Osteoblast (primary cell): ENCODE results near the gene ALX3. TPM values are rescaled to one million over a fixed set of nuclear protein-coding genes. Genes with fewer than 3 reads are reported as not detected.

Experiments
- DNase-seq: peaks from one replicate; pipeline ENCODE4 v3.0.0; 2011; ENCODE audit warnings: low spot score, mixed read lengths; ENCODE audit not compliant: insufficient read length; ENCODE audit errors: missing footprints
- H2AFZ ChIP-seq: 2 replicates; pipeline ENCODE4 v1.6.0; 2011; ENCODE audit warnings: mild to moderate bottlenecking, low read length
- H3K27ac ChIP-seq: 2 replicates; pipeline ENCODE4 v1.5.1; 2011; ENCODE audit warnings: mild to moderate bottlenecking, low read depth, low read length, moderate library complexity
- H3K27me3 ChIP-seq: 2 replicates; pipeline ENCODE4 v1.6.0; 2012; ENCODE audit warnings: mild to moderate bottlenecking, control low read depth, inconsistent platforms, low read length, moderate library complexity; ENCODE audit not compliant: insufficient read depth
- H3K36me3 ChIP-seq: 2 replicates; pipeline ENCODE4 v1.5.1; 2011; ENCODE audit warnings: mild to moderate bottlenecking, low read length, control low read depth, moderate library complexity; ENCODE audit not compliant: insufficient read depth
- H3K4me1 ChIP-seq: 2 replicates; pipeline ENCODE4 v1.5.1; 2011; ENCODE audit warnings: mild to moderate bottlenecking, low read length, control low read depth, moderate library complexity; ENCODE audit not compliant: insufficient read depth
- H3K4me2 ChIP-seq: 2 replicates; pipeline ENCODE4 v1.6.0; 2011; ENCODE audit warnings: mild to moderate bottlenecking, low read length; ENCODE audit not compliant: insufficient read depth
- H3K4me3 ChIP-seq: fragments of 200-600 bp; sonication (generic); 3 replicates; pipeline ENCODE4 v1.5.1; 2012; ENCODE audit warnings: mild to moderate bottlenecking, low read length, inconsistent platforms; ENCODE audit not compliant: insufficient read depth
- H3K79me2 ChIP-seq: 2 replicates; pipeline ENCODE4 v1.6.0; 2012; ENCODE audit warnings: mild to moderate bottlenecking, low read length, control low read depth, inconsistent platforms; ENCODE audit not compliant: insufficient read depth
- H3K9me3 ChIP-seq: 2 replicates; pipeline ENCODE4 v1.5.1; 2011; ENCODE audit warnings: low read depth, low read length, control low read depth
- H4K20me1 ChIP-seq: 2 replicates; pipeline ENCODE4 v1.6.0; 2012; ENCODE audit warnings: mild to moderate bottlenecking, low read length, control low read depth; ENCODE audit not compliant: insufficient read depth
- total RNA-seq: library from RNA; depleted of rRNA; stranded (reverse); fragments of >200 nt; gene quantifications from 2 replicates; pipeline ENCODE4 v1.2.3, GENCODE V29; 2012
- TF ChIP-seq, protein P1 (sequence below): IDR thresholded peaks from 2 replicates; pipeline ENCODE4 v1.5.1; 2011; ENCODE audit warnings: mild to moderate bottlenecking, low read depth, low read length, moderate library complexity; ENCODE audit errors: extremely low read depth

The ALX3 gene
- total RNA-seq, 1 donor, result not detected

DNA sequence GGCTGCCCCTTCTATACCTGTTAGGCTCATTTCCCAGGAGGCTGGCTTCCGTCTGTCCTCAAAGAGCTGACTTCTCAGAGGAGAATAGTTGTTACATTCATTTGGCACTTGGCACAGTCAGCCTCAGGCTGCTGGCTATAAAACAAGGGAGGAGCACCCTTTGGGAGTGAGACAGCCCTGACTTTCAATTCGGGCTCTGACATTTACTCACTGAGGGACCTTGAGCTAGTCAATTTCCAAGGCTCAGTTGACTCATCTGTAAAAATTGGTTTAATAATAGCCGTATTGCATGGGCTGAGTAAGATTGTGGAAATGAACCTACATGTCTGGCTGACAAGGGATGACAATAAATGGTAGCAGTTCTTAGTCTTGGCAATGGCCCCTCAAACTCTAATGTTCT, 13.7 kb downstream of the ALX3 start:
- Histone ChIP-seq H3K9me3 (no peaks in the 10 kb centered on the region), H3K36me3 (peaks cover 50% of the 10 kb centered on the region), H4K20me1 (peaks cover 19% of the 10 kb centered on the region), H3K4me1 (peaks cover 52% of the 10 kb centered on the region), H3K27ac (peak overlapping the region; percentile 72), H3K79me2 (no peaks in the 10 kb centered on the region), H3K4me2 (peak overlapping the region; percentile 57), H2AFZ (no peak overlapping the region), H3K4me3 (peak overlapping the region; percentile 13), H3K27me3 (no peaks in the 10 kb centered on the region)
- TF ChIP-seq, protein P1, sequence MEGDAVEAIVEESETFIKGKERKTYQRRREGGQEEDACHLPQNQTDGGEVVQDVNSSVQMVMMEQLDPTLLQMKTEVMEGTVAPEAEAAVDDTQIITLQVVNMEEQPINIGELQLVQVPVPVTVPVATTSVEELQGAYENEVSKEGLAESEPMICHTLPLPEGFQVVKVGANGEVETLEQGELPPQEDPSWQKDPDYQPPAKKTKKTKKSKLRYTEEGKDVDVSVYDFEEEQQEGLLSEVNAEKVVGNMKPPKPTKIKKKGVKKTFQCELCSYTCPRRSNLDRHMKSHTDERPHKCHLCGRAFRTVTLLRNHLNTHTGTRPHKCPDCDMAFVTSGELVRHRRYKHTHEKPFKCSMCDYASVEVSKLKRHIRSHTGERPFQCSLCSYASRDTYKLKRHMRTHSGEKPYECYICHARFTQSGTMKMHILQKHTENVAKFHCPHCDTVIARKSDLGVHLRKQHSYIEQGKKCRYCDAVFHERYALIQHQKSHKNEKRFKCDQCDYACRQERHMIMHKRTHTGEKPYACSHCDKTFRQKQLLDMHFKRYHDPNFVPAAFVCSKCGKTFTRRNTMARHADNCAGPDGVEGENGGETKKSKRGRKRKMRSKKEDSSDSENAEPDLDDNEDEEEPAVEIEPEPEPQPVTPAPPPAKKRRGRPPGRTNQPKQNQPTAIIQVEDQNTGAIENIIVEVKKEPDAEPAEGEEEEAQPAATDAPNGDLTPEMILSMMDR, result no peak
- peak; percentile 93 for DNase-seq

- TF ChIP-seq, protein P1, result no peak
- H3K27ac ChIP-seq, result peak overlapping the region; percentile 72
- peaks cover 57% of the 10 kb centered on the region for H3K4me1 ChIP-seq
- H3K36me3 ChIP-seq, result peaks cover 55% of the 10 kb centered on the region
- H3K4me2 ChIP-seq, result peak overlapping the region; percentile 57
- H4K20me1 ChIP-seq, result peaks cover 19% of the 10 kb centered on the region
- DNase-seq, result no peak
- no peaks in the 10 kb centered on the region for H3K27me3 ChIP-seq
- H3K4me3 ChIP-seq, result peak overlapping the region; percentile 13
- H2AFZ ChIP-seq, result no peak overlapping the region
- no peaks in the 10 kb centered on the region for H3K9me3 ChIP-seq
- no peaks in the 10 kb centered on the region for H3K79me2 ChIP-seq
Observed at GRCh38 chr1:110056285-110056683, 14.2 kb downstream of the ALX3 start.

DNA sequence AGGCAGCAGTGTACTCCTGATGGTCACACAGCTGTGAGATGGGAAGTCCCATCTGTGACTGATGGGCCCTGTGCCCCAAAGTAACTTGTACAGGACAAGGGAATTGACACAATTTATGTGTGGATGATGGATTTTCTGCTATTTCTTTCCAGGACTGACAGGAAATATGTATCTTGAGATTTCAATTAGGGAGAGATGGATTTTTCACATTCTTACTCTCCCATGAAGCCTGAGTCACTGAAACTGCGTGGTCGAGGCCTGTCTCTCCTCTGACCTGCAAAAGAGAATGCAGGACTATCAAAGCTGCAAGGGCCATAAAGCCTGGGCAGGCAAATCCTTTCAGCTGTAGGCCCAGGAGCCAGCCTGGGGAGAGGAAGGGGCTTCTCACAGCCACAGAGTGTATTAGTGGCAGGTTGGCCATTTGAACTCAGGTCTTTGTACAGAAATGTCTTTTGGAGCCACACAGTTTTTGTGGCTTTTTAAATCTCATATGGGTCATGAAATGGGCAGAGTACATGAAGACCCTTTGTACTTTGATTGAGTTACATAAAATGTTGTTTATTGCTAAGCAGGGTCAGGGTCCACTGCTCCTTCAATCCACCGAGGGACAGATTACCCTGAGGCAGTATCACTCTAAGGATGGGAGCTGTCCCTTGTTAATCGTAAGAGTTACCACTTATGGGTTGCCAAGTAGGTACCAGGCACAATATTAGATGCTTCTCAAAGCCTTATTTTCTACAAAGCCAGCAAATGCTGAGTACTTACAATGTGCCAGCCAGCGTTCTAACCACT, 14.8 kb downstream of the ALX3 start:
- Histone ChIP-seq H3K79me2 (no peaks in the 10 kb centered on the region), H3K4me1 (peaks cover 63% of the 10 kb centered on the region), H3K4me3 (no peak overlapping the region), H3K9me3 (no peaks in the 10 kb centered on the region), H2AFZ (no peak overlapping the region), H3K36me3 (peaks cover 61% of the 10 kb centered on the region), H3K27me3 (no peaks in the 10 kb centered on the region), H3K27ac (peak overlapping the region; percentile 72), H4K20me1 (peaks cover 20% of the 10 kb centered on the region), H3K4me2 (peak overlapping the region; percentile 57)
- TF ChIP-seq, protein P1, result no peak
- DNase-seq, result peak; percentile 82

GRCh38 chr1:110053552-110054428, 16.7 kb downstream of the ALX3 start:
- H3K9me3 ChIP-seq, result no peaks in the 10 kb centered on the region
- TF ChIP-seq, protein P1, result peak; percentile 96
- no peak overlapping the region for H3K4me3 ChIP-seq
- no peak overlapping the region for H3K4me2 ChIP-seq
- H3K36me3 ChIP-seq, result peaks cover 80% of the 10 kb centered on the region
- peaks cover 64% of the 10 kb centered on the region for H3K4me1 ChIP-seq
- no peak overlapping the region for H2AFZ ChIP-seq
- no peak overlapping the region for H3K27ac ChIP-seq
- DNase-seq, result peak; percentile 85
- no peaks in the 10 kb centered on the region for H3K79me2 ChIP-seq
- H3K27me3 ChIP-seq, result no peaks in the 10 kb centered on the region
- H4K20me1 ChIP-seq, result peaks cover 23% of the 10 kb centered on the region
